SK-N-SH (cell line): ENCODE measurements around the gene NEU2.

ENCODE experiments used
- CTCF ChIP-seq: fragments of 200-600 bp; sonication (generic); IDR thresholded peaks from 2 replicates; pipeline ENCODE4 v1.6.1; 2017; ENCODE audit warnings: antibody characterized with exemption, mild to moderate bottlenecking, moderate library complexity
- POLR2AphosphoS5 ChIP-seq: IDR thresholded peaks from 2 replicates; pipeline ENCODE4 v1.6.1; 2012; ENCODE audit warnings: low read depth, low read length
- YY1 ChIP-seq: IDR thresholded peaks from 2 replicates; pipeline ENCODE4 v1.4.0; 2012; ENCODE audit warnings: low read depth, mild to moderate bottlenecking

GRCh38 chr2:233072838-233073237 is 40.4 kb downstream of the NEU2 start:
- TF ChIP-seq CTCF (no peak), POLR2AphosphoS5 (no peak), YY1 (no peak)
